Prostate gland (tissue), 2 donors: ENCODE data around the gene RCAN2.

ENCODE experiments used
- POLR2AphosphoS5 ChIP-seq: sonication (generic); formaldehyde crosslinking; IDR thresholded peaks from one replicate; pipeline ENCODE4 v1.6.1; 2017; ENCODE audit warnings: antibody characterized with exemption
- TF ChIP-seq, protein P1 (sequence below), 4 experiments: fragments of 200-600 bp in 2 of 4; fragments of 450-650 bp in 2 of 4; sonication (generic) in 2 of 4; IDR thresholded peaks; 1 replicate in 3 of 4; 2 replicates in 1 of 4; pipeline ENCODE4 v1.5.1; 2016 to 2019; ENCODE audit warnings: antibody characterized with exemption in 4 of 4, mild to moderate bottlenecking in 2 of 4, moderate library complexity in 2 of 4

- TF ChIP-seq, protein P1, sequence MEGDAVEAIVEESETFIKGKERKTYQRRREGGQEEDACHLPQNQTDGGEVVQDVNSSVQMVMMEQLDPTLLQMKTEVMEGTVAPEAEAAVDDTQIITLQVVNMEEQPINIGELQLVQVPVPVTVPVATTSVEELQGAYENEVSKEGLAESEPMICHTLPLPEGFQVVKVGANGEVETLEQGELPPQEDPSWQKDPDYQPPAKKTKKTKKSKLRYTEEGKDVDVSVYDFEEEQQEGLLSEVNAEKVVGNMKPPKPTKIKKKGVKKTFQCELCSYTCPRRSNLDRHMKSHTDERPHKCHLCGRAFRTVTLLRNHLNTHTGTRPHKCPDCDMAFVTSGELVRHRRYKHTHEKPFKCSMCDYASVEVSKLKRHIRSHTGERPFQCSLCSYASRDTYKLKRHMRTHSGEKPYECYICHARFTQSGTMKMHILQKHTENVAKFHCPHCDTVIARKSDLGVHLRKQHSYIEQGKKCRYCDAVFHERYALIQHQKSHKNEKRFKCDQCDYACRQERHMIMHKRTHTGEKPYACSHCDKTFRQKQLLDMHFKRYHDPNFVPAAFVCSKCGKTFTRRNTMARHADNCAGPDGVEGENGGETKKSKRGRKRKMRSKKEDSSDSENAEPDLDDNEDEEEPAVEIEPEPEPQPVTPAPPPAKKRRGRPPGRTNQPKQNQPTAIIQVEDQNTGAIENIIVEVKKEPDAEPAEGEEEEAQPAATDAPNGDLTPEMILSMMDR (IDR thresholded peaks at IDR 0.05), result no peak
- no peak for TF ChIP-seq POLR2AphosphoS5
Measured at GRCh38 chr6:46469021-46469420, 22.2 kb downstream of the RCAN2 start.
